Fibroblast of peridontal ligament (primary cell): ENCODE measurements around the gene SCAPER.

ENCODE experiments used
- DNase-seq: peaks from one replicate; pipeline ENCODE4 v3.0.0-alpha.2; 2010; ENCODE audit errors: extremely low read depth

SCAPER gene

DNA sequence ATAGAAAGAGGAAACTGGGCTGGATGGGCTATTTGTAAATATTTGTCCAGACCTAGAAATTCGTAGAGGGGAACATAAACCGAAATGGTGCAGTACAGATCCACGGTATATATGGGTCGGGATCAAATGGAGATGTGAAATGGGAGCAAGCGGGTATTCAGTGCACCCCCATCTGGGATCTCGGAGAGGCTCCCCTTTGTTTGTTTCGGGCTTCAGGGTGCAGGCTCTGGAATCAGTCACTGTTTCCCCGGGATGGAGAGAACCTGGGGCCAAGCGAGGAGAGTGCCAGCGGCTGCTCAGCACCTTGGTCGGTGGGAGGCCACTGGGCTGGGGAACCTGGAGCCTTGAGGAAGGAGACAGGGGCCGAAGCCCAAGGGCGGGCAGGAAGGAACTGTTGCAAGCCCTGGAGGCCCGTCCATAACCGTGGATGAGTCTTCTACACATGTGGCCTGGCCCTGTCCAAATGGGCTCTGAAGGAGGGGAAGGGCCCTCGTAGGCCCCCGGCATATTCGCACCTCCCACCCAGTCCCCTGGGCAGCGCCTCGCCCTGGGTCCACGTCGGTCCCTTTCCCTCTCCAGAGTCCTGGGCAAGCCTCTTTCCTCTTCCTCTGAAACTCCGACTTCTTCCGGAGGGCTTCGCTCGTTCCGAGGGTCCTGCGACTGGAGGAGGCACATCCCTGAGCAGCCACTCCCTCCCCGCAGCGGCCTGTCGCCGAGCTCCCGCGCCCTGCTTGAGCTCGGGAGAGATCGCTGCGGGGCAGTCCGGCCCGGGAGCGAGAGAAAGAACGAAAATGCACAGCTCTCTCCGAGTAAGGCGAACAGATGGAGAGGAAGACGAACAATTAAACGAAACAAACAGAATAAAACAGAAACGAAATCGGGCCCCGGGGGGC lies 565.6 kb downstream of the SCAPER start:
- peak; percentile 37 for DNase-seq

DNA sequence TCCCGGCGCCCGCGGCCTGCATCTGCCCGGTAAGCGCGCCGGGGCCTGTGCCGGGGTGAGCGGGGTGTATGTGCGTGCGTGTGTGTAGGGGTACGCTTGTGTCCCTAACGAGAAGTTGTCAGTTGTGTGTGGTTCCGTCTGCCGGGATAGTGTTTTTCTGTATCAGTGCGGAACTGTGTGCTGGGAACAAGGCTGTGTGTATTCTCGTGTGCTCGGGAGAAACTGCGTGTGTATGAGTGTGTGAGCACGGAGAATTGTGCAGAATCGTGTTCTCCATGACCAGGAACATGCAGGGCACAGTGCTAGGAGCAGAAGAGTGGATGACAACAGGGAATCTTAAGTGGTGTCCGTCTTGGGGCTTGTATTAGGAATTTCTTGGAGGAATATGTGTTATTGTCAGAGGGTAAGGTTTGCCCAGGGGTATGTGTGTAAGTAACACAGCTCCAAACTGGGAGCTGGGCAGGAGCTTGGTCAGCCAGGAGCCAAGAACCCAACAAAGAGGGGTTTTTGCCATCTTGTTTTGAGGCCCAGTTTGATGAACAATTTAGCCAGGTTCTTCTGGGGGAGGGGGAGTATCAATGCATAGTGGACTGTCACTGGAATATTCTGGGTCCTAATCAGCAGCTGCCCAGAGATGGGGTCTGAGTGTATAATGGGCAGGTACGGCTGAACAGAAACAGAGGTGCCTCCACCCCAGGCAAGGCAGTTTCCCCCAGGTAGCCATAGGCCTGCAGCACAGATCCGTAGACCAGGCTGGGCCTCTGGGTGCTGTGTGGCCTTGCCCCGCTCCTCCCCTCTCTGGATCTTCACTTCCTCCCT lies 566.4 kb downstream of the SCAPER start:
- DNase-seq, result no peak

DNA sequence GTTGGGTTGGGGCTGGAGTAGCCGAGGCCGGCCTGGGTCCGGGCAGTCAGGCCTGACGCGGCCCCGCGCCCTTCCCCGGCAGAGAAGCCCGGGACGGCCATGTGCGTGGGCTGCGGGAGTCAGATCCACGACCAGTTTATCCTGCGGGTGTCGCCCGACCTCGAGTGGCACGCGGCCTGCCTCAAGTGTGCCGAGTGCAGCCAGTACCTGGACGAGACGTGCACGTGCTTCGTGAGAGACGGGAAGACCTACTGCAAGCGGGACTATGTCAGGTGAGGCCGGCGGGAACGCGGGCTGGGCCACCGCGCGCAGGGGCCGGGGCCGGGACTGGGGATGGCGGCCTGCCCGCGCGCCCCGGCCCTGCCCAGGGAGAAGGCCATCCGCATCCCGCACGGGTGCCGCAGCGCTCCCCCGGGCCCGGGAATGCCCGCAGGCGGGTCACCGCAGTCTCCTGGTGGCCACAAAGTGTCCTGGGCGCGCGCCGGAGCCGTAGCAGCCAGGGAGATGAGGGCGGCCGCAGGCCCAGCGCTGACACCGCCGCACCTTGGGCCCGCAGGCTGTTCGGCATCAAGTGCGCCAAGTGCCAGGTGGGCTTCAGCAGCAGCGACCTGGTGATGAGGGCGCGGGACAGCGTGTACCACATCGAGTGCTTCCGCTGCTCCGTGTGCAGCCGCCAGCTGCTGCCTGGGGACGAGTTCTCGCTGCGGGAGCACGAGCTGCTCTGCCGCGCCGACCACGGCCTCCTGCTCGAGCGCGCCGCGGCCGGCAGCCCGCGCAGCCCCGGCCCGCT lies 567.2 kb downstream of the SCAPER start:
- no peak for DNase-seq

DNA sequence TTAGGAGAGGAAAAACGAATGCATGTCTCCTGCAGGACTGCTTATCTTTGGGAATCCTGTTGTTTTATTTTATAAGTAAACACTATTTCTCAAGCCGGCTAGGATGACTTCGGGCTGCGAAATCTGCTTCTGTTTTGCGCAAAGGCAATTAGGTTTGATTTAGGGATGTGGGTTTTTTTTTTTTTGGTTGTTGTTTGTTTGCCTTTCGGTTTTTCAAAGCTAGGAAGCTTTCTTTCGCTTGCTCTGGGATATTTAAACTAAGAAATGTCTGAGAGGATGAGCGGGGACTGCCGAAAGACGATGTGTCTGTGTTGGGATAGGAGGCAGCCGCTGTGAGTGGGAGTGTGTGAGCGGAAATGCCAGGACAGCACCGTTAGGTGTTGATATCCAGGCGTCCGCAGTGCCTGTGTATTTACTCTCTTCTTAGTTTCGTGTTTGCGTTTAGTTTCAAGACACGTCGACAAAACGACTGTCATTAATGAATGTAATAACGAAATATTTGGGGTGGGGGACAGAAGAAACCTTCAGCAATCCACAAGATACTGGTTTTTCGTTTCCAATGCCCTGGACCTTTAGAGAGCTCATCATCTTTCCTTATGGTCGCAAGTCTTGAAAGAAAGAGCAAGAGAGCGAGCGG lies 568.0 kb downstream of the SCAPER start:
- DNase-seq, result peak; percentile 25

DNA sequence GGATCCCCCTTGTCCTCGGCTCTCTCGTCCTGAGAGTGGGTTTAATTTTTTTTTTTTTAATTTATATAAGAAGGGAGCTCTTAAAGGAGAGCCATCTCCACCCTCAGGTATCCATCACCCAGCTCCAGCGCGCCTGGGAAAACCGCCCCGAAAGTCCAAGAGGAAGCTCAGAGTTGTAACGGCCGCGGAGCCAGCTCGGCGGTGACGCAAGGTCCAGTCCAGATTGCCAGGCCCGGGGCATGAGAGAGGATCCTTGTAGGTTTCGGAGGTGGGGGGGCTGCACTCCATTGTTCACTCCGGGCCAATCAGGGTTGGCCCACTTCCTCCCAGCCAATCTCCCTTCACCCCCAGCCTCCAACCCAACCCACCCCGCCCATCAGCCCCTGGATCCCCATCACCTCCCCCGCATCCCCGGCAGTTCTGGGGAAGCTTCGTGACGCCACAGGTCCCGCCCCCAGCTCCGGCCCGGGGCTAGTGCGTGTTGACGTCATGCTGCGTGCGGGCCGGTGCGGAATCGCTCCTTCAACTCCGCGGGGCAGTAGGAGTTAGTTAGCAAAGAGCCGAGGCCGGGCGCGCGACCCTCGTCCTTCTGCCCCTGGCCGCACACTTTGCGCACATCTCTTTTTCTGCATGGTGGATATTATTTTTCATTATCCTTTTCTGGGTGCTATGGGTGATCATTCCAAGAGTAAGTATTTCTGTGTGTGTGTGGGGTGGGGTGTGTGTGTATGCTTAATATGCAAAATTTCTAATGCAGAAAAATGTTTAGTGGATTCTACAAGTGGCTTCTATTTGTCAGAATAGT lies 568.7 kb downstream of the SCAPER start, which contains the start of gene ISL2:
ISL2 (plus strand) TSS at position 520 of the 805 bp plus-strand sequence; CDS start at position 631, 111 bp downstream.
- no peak for DNase-seq

DNA sequence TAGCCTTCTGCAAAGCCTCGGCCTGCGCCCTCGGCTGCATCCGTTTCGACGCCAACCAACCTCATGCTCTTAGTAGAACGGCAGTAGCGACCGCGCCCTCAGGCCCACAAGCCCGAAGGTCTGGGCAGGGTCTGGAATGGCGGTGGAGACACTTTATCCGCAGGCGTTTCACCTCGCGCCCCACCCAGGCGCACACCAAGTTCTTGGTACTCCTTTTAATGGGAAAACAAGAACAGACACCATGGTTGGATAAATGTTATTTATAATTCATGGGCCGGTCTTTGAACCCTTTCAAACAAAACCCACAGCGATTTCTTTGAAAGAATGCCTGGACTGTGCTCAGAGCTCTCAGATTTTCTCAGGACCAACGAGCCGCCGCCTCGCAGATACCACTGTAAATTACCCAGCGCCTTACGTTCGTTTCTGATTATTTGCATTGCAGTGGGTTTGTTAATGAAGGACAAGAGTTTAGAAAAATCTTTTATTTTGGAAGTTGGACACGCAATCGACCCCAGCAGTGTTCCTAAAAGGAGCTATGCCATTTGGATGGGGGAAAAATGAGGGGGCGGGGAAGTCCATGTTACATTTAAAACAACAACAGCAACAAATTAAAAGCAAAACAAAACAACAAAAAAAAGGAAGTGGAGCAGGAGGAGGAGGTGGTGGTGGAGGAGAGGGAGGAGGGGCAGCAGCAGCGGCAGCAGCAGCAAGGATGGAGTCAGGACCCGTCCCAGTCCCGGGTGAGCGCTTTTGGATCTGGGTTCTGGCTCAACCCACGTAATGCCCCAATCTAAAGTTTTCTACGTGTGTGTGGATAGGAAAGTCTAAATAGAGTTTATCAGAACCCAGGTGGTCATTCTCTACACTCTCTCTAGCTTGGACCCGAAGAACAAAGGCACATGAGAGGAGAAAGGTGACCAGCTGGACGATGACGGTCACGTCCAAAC lies 569.6 kb downstream of the SCAPER start:
- DNase-seq, result no peak

DNA sequence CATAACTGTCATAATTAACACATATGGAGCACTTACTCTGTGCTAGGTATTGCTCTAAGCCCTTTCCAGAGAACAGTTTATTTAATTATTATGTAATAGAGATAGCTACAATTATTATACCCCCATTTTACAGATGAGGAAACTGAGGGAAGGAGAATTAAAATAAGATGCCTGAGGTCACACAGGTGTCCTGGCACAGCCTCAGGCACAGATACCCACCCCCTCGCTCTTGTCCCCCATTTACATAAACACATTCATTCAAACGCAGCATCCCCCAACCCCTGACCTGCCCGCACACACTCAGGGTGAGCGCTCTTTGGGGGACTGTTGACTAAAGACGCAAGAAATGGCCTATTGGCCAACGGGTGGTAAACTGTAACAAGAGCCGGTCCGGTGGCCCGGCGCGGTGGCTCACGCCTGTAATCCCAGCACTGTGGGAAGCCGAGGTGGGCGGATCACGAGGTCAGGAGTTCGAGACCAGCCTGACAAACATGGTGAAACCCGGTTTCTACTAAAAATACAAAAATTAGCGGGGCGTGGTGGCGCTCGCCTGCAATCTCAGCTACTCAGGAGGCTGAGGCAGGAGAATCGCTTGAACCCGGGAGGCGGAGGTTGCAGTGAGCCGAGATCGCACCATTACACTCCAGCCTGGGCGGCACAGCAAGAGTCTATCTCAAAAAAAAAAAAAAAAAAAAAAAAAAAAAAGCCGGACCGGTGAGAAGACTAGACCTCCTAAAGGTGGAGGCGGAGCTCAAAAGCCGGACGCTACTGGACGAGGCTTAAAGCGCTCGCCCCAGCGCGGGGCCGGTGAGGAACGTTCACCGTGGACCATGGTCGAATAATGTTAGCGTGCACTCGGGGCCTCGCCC lies 570.5 kb downstream of the SCAPER start:
- DNase-seq, result no peak

DNA sequence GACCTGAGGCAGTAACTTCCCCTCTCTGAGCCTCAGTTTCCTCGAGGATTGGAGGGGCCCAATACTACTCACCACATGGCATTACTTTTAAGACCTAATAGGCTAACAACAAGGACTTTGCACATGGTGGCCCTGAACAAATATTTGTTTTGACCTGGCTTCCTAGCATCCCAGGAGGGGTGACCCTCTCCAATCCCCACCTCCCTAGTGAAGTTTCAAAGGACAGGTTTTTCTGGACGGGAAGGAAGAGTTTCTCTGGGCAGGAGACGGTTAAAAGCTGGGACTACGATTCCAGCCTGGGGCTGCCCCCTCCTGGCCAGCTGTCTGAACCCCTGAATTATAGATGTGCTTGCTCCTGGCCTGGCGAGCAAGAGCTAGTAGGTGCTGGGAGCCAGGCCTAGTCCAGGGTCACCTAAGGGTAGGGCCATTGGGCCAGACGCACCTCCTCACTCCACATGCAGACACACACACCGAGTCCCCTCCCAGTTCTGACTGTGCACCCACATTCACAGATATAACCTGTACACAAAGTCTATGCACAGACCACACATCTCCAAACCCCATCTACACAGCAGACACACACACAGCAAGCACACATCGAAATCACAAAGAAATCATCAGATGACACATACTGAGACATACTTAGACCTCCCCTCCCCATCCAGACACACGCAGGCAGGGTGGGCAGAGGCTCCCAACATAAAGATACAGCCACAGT lies 571.3 kb downstream of the SCAPER start:
- no peak for DNase-seq

DNA sequence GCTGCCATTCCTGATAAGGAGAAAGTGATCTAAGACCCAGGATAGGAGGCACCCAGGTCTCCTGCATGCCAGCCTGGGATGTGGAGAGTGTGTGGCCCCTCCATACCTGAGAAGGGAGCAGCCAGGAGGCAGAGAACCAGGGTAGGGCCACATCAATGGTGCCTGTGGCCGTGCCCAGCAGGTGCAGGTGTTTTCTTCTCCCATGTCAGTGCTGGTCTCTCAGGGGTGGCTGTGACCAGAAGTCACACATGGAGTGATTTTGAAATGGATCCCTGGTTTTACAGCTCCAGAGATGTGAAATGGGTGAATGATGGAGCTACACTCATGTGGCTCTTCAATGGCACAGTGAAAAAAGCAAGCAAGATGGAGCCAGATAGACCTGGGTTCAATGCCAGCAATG lies 571.8 kb downstream of the SCAPER start:
- no peak for DNase-seq

DNA sequence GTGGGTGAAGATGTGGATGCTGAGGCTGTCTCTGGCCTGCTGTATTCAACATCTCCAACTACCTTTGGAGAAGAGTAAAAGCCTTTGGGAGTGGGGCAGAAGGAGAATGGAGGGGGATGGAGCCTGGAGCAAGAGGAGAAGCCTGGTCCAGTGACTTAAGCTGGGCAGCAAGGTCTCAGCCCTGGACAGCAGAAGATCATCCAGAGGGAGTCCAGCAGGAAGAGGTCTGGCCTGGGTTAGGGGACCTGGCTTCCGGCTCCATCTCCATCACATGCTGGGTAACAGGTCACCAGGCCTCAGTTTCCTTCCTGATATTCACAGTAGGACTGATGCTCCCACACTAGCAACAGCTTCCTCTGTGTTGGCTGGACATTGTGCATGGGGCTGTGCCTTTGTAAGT lies 572.3 kb downstream of the SCAPER start:
- no peak for DNase-seq

DNA sequence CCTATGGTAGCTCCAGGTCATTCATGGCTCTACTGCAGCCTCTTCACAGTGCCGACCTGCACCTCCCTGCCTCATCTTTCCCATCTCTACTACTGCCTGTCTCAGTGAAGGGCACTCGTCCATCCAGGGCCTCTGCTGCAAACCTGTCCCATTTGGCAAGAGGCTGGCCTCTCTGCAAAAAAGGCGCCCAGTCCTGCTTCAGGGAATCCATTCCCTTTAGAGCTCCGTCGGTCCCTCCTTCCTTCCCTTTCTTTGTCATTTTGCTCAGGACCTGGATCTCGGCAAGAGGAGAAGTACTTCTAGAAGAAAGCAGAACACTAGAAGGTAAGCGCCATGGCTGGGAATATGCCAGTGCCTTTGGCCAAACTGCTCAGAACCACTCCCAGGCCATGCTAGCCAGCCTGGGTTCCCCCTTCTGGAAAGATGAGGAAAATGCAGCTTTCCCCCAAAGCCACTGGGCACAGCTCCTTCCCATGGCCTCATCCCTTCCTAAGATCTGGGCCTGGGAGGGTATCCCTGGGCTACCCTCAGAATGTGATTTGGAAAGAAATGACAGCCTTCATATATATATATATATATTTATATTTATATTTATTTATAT lies 575.0 kb downstream of the SCAPER start:
- peak; percentile 59 for DNase-seq

DNA sequence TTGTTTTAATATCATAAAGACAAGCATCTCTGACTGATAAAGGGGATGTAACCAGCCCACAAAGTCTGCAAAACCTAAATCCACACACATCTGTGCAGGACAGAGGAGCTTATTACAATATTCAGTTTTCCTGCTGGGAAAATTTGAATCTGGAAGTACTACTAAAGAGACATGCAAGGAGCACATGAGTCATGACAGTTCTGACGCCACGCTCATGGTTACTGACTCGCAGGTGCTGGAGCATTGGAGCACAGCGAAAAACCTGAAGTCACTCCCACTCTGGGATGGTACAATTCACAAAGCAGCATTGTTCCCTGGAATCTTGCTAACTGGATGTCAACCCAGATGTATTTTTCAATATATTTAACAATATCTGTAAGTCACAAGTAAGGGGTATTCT lies 576.2 kb downstream of the SCAPER start:
- DNase-seq, result no peak

DNA sequence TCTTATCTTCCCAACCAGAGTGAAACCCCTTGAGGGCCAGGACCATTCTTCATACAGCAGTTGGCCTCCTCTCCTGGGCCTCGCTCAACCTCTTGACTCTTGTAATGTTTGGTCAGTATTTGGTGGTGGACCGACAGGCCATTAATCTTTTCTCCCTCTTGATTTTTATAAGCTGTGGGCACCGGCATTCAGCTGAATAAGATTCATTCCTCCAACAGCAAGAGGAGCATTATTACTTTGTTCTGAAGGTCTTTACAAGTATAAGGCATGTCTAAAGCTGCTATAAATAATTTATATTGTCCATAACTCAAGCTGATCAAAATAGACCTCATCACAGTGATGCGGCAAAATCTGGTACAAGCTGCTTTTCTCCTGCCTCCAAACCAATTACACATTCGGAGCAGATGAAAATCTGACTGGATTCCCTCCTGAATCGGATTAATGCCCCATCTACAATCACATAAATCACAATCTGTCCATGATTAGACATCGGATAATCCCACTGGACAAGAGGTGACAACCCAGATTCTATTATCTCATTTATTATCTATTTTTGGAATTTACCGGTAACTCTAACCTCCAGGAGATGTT lies 576.9 kb downstream of the SCAPER start:
- DNase-seq, result no peak

DNA sequence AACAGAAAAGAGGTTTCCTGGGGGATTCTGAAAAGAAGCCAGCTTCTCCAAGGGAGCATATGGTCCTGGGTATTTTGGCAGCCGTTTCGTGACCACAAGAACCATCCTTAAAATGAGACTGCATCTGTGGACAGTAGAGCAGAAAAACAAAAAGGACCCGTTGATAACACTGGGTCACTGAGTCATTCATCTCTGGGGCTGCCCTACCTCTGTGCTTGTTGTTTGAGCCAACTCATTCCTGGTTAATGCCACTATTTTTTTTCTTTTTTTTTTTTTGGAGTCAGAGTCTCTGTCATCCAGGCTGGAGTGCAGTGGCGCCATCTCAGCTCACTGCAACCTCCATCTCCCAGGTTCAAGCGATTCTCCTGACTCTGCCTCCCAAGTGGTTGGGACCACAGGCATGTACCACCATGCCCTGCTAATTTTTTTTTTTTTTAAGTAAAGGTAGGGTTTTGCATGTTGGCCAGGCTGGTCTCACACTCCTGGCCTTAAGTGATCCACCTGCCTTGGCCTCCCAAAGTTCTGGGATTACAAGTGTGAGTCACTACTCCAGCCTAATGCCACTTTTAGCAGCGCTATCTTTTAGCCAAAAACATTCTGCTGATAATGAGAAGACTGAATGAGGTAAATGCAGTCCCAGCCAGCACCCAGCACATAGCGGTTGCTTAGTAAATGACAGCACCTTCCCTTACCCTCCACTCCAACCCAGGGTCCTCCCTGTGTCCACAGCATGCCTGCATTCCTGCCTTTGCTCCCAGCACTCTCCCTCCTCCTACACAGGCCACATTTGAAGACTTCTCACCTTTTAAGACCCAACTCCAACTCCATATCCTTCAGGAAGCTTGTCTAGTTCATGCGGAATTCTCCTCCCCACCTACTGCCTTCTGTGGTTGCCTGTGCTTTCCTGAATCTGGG lies 577.7 kb downstream of the SCAPER start:
- no peak for DNase-seq

DNA sequence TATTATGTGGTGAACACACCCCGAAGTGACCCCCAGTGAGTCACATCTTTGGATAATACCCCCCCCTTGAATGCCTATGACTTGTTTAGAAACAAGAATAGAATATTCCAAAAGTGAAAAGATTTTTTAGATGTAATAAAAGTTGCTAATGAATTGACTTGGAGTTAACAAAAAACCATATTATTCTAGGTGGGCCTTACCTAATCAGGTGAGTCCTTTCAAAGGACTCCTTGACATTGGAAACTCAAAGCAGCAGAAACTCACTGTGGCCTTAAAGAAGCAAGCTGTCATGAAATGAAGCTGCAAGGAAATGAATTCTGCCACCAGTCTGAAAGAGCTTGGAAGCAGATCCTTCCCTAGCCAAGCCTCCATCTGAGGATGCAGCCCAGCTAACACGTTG lies 579.4 kb downstream of the SCAPER start:
- no peak for DNase-seq

DNA sequence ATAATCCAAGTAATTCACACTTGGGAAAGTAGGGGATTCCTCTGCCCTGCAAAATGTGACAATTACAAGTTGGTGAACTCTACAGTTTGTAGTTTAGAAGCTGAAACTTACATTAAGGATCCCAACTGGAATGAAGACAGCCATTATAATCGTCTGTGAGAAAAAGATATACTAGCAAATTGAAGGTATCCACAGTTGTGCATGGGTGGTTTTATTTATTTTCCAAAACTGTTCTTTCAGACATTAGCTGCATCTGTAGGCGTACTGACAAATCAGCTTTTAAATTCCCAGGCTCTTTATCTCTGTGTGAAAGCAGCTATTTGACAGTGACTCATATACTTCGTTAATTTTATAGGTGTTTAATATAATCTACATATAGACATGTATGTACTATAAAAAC lies 581.1 kb downstream of the SCAPER start:
- DNase-seq, result no peak
